Stimulated activated CD8-positive, alpha-beta memory T cell treated with anti-CD3 and anti-CD28 coated beads, Interleukin-4, amount 100 ng/mL, for 48 hours (primary cell): Measurements from ENCODE around the gene ZNF618.

Experiments used
- DNase-seq: peaks from one replicate; pipeline ENCODE4 v3.0.0-alpha.2; 2020

Gene ZNF618

GRCh38 chr9:113913426-113914195 lies 37.5 kb downstream of the ZNF618 start:
- no peak for DNase-seq

- no peak for DNase-seq
Observed at GRCh38 chr9:113914517-113914916, 38.4 kb downstream of the ZNF618 start.

GRCh38 chr9:113915817-113916434 lies 39.8 kb downstream of the ZNF618 start:
- DNase-seq = no peak

DNA sequence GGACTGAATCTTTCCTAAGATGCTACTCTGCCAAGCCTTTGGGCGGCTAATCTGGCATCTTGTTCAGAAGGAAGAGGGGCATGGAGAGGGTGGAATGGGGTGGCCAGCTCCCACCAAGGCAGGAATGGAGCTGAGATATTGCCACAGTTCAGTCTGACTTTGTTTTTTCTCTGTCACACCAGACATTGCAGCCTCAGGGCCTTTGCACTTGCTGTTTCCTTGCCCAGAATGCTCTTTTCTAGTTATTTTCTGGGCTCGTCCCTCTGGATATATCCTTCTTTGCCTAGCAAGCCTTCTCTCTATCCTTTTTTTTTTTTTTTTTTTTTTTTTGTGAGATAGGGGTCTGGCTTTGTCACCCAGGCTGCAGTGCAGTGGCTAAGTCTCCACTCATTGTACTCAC lies 40.8 kb downstream of the ZNF618 start:
- no peak for DNase-seq

DNA sequence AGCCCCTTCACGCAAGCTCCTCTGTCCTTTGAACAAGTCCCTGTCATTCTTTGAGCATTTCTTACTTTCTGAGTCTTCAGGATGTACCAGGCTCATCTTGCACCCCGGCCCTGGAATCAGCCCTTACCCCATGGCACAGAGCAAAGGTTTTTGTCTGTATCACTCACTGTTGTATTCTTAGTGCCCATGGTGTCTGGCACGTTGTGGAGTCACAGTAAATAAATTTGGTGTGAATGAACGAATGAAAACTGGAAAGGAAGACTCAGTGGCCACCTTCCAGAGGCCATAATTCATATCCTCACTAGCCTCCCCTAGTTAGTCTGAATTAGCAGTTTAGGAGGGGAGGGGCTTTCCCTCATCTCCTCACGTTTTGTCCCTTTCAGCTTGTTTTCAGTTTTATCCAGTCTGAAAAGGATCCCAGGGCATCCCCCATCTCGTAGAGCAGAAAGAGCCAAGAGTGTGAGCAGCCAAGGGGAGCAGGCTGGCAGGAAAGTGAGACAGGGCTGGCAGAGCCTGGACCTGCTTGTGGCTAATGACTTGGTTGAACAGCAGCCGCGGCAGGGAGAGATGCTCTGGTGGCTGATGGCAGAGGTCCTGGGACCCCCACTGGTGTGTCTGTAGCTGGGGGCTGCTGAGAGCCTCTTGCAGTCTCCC lies 42.7 kb downstream of the ZNF618 start:
- DNase-seq = no peak

- DNase-seq = no peak
Observed at GRCh38 chr9:113919382-113919781, 43.3 kb downstream of the ZNF618 start.

GRCh38 chr9:113919871-113920270 lies 43.8 kb downstream of the ZNF618 start:
- no peak for DNase-seq

GRCh38 chr9:113920872-113921271 lies 44.8 kb downstream of the ZNF618 start:
- DNase-seq = no peak

- no peak for DNase-seq
Observed at GRCh38 chr9:113921396-113921925, 45.4 kb downstream of the ZNF618 start.

GRCh38 chr9:113922160-113922559 lies 46.1 kb downstream of the ZNF618 start:
- no peak for DNase-seq

DNA sequence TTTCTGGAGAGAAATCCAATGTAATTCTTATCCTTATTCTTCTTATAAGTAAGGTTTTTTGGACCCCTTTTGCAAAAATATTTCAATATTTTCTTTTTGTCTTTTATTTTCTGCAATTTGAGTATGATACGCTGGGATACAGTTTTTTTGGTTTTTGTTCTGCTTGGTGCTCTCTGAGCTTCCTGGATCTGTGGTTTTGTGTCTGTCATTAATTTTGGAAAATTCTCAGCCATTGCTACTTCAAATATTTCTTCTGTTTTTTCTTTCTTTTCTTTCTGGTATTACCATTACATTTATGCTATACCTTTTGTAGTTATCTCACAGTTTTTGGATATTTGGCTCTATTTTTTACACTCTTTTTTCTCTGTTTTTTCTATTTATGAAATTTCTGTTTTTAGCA lies 50.1 kb downstream of the ZNF618 start:
- no peak for DNase-seq

GRCh38 chr9:113927277-113927676 lies 51.2 kb downstream of the ZNF618 start:
- no peak for DNase-seq

DNA sequence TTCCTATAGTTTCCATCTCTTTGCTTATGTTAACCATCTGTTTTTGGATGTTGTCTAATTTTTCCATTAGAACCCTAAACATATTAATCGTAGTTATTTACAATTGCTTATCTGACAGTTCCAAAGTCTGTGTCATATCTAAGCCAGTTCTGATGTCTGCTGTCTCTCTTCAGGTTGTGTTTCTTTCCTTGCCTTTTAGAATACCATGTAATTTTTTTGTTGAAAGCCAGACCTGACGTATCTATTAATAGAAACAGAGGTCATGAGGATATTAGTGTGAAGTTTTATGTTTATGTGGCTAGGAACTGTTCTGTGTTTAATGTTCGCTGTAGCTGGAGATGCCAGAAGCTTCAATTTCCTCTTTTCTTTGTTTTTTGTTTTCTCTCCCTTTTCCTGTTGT lies 52.2 kb downstream of the ZNF618 start:
- no peak for DNase-seq

DNA sequence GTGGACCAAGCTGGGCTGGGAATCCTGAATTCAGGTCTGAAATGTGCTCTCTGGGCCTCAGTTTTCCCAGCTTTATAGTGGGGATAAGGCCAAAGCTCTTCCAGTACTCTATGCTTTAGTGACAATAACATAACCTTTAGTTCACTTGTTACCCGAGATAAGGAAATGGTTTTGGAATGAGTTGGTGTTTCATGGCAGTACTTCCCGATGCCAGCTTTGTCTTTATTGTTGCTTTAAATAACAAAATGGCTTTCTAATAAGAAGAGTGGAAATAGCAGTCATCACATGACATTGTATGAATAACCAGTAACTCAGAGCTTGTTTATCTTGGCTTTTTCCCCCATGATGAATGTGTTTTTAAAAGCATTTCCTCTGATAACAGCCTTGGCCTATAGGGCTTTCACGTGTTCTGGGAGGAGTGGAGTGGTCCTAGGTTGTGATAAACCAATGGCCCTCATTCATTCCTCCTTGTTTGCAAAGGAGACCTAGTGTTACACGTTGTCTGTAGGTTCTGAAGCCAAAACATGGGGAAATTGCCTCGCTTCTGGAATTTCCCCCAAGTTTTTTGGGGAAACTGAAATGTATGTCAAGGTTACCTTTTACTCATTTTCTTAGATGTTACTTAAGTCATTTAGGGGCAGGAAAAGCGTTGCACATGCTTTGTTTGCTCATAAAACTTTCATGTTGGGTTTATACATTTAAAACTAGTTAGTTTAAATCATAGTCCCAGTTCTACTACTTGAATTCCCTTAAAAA lies 53.7 kb downstream of the ZNF618 start:
- DNase-seq = no peak

DNA sequence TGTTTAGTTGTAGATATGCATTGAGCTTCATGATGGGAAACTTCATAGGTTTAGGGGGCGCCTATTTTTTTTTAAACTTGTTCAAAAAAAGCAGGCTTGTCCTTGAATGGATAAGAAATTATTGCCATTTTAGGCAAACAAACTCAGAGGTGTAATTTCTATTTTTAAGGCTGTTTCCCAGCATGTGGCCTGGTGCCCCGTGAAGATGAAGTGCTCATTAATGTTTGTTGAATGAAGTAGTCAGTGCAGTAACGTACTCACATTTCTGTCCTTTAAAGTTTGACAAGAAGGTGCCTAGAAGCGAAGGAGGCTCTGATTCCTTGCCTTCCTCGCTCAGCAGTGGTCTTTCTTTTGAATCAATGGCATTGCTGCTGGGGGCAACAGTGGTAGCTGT lies 54.3 kb downstream of the ZNF618 start:
- no peak for DNase-seq

DNA sequence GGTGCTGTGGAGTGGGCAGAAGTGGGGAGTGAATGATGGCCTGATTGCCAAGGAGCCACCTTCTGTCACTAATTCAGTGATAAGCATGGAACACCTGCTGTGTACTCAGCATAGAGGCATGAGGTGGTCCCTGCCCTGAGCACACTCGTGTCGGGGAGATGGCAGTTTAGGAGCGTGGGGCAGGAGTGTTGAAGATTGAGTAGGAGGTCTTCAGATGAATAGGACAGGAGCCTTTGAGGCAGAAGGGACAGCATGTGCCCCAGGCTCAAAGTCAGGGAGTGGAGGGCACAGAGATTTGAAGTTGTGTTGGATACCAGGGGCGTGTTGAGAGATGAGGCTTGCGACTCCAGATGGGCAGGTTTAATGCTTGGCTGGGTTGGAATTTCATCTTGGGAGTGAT lies 55.0 kb downstream of the ZNF618 start:
- DNase-seq = no peak

- no peak for DNase-seq
Observed at GRCh38 chr9:113931777-113932176, 55.7 kb downstream of the ZNF618 start.

DNA sequence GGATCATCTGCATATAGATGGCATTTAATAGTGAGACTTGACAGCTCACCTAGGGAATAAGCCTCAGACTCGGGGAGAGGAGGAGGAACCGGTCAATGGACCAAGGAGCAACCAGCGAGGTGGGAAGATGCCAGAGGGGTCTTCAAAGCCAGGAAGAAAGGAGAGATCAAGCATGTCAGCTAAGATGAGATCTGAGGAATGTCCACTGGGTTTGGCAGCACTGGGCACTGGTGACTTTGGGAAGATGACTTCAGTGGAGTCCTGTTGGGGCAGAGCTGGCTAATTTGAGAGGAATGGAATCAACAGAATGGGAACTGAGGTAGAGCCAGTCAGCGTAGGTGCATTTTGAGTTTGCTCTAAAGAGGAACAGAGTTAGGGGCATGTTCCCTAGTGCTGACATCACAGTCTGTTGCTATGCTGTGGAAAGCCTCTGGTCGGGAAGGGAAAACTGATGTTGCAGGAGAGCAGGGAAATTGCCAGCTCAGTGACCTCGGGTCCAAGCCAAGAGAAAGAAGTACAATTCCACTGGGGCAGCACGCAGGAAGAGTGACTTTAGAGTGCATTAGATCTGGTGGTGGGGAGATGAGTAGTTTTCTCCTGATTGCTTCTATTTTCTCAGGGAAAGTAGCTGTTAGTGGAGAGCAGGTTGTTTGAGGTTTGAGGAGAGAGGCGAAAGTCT lies 56.9 kb downstream of the ZNF618 start:
- no peak for DNase-seq

- DNase-seq = no peak
Observed at GRCh38 chr9:113933671-113934070, 57.6 kb downstream of the ZNF618 start.

- DNase-seq = no peak
Observed at GRCh38 chr9:113934167-113934828, 58.2 kb downstream of the ZNF618 start.

- no peak for DNase-seq
Observed at GRCh38 chr9:113934829-113935676, 58.9 kb downstream of the ZNF618 start.
